Progenitor cell of endocrine pancreas (in vitro differentiated cells): ENCODE data around the gene SDCBP2. TPM values are rescaled to one million over a fixed set of nuclear protein-coding genes. Genes with fewer than 3 reads are reported as not detected.
A peak's percentile ranks its signal among the peaks of the same experiment; 100 is the strongest.

Experiments used
- DNase-seq: peaks from one replicate; pipeline ENCODE4 v3.0.0; 2021; ENCODE audit warnings: low spot score; ENCODE audit not compliant: unreplicated experiment
- H3K27ac Mint-ChIP-seq: 2 replicates; pipeline ENCODE4 v1.8.0; 2021; ENCODE audit warnings: mild to moderate bottlenecking, moderate library complexity, mixed read lengths
- H3K27me3 Mint-ChIP-seq: 2 replicates; pipeline ENCODE4 v1.8.0; 2021; ENCODE audit warnings: mixed read lengths
- H3K36me3 Mint-ChIP-seq: 2 replicates; pipeline ENCODE4 v1.8.0; 2022; ENCODE audit warnings: mixed read lengths; ENCODE audit not compliant: insufficient read depth
- H3K4me1 Mint-ChIP-seq: 2 replicates; pipeline ENCODE4 v1.8.0; 2021; ENCODE audit warnings: low read depth, mixed read lengths
- H3K4me3 Mint-ChIP-seq: 2 replicates; pipeline ENCODE4 v1.8.0; 2021; ENCODE audit warnings: low read depth, mild to moderate bottlenecking, moderate library complexity, mixed read lengths
- H3K9me3 Mint-ChIP-seq: 2 replicates; pipeline ENCODE4 v1.8.0; 2021; ENCODE audit warnings: low read depth, mixed read lengths
- total RNA-seq: library from RNA; stranded (reverse); gene quantifications from 2 replicates; pipeline ENCODE4 v1.2.1, GENCODE V29; 2021
- TF ChIP-seq, protein P1 (sequence below): fragments of 200-600 bp; sonication (generic); IDR thresholded peaks from one replicate; pipeline ENCODE4 v1.5.0; 2021; ENCODE audit warnings: antibody characterized with exemption, mild to moderate bottlenecking; ENCODE audit not compliant: unreplicated experiment

The SDCBP2 gene
- total RNA-seq, 1 donor from 2014 or later = 2.0 TPM

DNA sequence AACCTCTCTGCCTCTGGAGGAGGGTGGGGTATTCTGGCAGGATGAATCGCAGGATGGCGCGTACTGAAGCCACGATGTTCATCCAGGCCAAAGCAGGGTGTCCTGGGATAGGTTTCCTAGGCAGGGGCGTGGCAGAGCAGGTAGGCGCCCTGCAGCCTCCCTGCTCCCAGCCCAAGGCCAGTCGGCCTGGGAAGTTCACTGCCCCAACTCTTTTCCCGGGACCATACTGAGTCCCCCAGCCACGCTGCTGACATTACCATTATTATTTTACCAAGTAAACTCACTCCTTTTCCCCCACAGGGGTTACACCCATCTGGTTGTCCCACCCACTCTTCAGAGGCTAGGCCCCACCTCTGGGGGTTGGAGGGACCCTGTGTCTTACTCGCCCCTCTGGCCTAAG lies 21.8 kb downstream of the SDCBP2 start:
- H3K4me3 Mint-ChIP-seq = no peak overlapping the region
- TF ChIP-seq, protein P1, sequence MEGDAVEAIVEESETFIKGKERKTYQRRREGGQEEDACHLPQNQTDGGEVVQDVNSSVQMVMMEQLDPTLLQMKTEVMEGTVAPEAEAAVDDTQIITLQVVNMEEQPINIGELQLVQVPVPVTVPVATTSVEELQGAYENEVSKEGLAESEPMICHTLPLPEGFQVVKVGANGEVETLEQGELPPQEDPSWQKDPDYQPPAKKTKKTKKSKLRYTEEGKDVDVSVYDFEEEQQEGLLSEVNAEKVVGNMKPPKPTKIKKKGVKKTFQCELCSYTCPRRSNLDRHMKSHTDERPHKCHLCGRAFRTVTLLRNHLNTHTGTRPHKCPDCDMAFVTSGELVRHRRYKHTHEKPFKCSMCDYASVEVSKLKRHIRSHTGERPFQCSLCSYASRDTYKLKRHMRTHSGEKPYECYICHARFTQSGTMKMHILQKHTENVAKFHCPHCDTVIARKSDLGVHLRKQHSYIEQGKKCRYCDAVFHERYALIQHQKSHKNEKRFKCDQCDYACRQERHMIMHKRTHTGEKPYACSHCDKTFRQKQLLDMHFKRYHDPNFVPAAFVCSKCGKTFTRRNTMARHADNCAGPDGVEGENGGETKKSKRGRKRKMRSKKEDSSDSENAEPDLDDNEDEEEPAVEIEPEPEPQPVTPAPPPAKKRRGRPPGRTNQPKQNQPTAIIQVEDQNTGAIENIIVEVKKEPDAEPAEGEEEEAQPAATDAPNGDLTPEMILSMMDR = no peak
- no peaks in the 10 kb centered on the region for H3K9me3 Mint-ChIP-seq
- H3K4me1 Mint-ChIP-seq = no peaks in the 10 kb centered on the region
- DNase-seq = no peak
- H3K27ac Mint-ChIP-seq = no peak overlapping the region
- no peaks in the 10 kb centered on the region for H3K36me3 Mint-ChIP-seq
- peaks cover 6% of the 10 kb centered on the region for H3K27me3 Mint-ChIP-seq

DNA sequence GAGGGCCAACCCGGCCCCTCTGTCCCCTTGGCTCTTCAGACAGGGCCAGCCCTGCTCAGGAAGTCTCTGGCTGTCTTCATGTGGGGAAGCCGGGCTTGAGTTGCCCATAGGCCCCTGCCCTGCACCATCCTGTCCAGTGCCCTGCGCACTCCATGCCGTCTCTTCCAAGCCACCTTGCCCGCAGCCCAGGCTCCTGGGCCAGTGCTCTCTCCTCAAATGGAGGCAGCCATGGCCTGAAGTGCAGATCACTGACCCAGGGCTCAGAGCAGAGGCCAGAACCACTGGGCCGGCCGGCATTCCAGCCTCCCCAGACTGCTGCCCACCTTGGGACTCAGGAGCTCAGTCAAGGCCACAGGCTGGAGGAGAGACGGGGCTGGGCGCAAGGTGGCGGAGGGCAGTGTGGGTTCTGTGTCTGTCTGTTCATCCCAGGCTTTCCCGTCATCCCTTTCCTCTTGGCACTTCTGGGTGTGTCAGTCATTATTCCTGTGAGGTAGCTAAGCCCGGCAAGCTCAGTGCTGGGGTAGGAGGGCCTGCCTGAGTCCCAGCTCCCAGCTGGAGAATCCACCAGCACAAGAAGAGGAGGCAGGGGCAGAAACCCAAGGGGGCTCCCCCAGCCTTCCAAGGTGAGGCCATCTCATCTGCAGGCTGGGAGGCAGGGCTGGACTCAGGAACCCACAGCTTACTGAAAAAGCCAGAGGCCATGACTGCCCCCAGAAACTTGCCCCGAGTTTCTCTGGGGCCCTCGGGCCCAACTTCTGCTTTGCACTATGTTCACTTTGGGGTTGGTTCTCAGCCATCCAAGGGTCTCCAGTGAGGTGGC lies 22.4 kb downstream of the SDCBP2 start:
- peaks cover 5% of the 10 kb centered on the region for H3K27me3 Mint-ChIP-seq
- H3K4me3 Mint-ChIP-seq = no peak overlapping the region
- no peak for DNase-seq
- TF ChIP-seq, protein P1 = no peak
- no peaks in the 10 kb centered on the region for H3K36me3 Mint-ChIP-seq
- no peak overlapping the region for H3K27ac Mint-ChIP-seq
- no peaks in the 10 kb centered on the region for H3K9me3 Mint-ChIP-seq
- H3K4me1 Mint-ChIP-seq = no peaks in the 10 kb centered on the region

DNA sequence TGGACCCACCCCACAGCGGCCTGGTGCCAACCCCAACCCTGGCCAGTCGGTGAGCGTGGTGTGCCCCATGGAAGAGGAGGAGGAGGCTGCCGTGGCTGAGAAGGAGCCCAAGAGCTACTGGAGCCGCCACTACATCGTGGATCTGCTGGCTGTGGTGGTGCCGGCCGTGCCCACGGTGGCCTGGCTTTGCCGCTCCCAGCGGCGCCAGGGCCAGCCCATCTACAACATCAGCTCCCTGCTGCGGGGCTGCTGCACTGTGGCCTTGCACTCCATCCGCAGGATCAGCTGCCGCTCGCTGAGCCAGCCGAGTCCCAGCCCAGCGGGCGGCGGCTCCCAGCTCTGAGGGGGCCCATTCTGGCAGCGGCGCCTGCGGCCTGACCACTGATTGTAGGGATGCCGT lies 23.2 kb downstream of the SDCBP2 start:
- Mint-ChIP-seq H3K4me1 (no peaks in the 10 kb centered on the region), H3K27ac (no peak overlapping the region), H3K36me3 (no peaks in the 10 kb centered on the region), H3K4me3 (no peak overlapping the region), H3K9me3 (no peaks in the 10 kb centered on the region), H3K27me3 (no peaks in the 10 kb centered on the region)
- no peak for DNase-seq
- TF ChIP-seq, protein P1 = no peak

DNA sequence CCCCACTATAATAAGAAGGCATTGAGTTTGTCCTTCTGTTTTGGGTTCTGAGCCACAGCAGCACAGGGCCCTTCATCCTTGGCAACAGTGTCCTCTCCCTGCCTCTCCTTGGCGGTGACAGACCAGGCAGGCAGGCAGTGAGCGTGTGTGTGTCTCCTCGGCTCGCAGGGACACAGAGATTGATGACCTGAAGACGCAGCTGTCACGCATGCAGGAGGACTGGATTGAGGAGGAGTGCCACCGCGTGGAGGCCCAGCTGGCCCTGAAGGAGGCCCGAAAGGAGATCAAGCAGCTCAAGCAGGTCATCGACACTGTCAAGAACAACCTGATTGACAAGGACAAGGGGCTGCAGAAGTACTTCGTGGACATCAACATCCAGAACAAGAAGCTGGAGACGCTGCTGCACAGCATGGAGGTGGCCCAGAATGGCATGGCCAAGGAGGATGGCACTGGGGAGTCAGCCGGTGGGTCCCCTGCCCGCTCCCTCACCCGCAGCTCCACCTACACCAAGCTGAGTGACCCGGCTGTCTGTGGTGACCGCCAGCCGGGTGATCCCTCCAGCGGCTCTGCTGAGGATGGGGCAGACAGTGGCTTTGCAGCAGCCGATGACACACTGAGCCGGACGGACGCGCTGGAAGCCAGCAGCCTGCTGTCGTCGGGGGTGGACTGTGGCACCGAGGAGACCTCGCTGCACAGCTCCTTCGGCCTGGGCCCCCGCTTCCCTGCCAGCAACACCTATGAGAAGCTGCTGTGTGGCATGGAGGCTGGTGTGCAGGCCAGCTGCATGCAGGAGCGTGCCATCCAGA lies 24.0 kb downstream of the SDCBP2 start:
- DNase-seq = no peak
- Mint-ChIP-seq H3K27ac (peak overlapping the region; percentile 41), H3K27me3 (no peaks in the 10 kb centered on the region), H3K9me3 (no peaks in the 10 kb centered on the region), H3K4me1 (no peaks in the 10 kb centered on the region), H3K36me3 (no peaks in the 10 kb centered on the region), H3K4me3 (no peak overlapping the region)
- TF ChIP-seq, protein P1 = no peak

DNA sequence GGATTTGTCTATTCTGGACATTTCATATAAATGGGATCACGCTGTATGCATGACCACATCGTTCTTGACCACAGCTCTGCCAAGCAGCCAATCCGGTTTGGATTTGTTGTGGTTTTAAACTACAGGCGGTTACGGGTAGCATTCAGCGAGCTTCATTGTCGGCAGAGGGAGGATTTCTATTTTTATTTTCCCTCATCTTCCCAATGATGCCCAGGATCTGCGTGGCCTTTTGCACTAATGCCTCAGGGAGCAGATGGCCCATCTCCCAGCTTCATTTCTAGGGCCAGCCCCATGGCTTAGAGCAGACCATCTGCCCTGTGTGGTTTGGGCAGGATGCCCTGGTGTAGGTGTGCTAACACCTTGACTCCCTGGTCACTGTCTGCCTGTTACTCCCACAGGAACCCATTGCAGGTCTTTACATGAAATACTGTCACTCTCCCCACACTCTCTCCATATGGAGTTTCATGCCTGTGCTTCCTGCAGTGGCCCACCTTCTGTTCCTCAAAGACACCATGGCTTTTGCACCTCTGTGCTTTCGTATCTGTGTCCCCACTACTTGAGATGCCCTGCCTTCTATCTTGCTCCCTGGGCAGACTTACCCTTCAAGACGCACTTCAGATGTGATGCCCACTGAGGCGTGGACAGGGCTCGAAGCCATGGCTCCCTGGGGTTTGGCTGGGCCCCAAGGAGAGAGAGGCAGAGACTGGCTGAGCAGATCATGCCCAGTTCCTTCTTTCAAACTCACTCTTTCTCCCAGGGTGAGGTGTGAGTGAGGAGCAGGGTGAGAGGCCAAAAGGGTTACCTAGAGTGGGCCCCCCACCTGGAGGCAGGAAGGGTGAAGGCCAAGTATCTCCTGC lies 26.0 kb downstream of the SDCBP2 start:
- no peaks in the 10 kb centered on the region for H3K27me3 Mint-ChIP-seq
- no peaks in the 10 kb centered on the region for H3K9me3 Mint-ChIP-seq
- no peaks in the 10 kb centered on the region for H3K36me3 Mint-ChIP-seq
- H3K4me3 Mint-ChIP-seq = no peak overlapping the region
- H3K27ac Mint-ChIP-seq = no peak overlapping the region
- H3K4me1 Mint-ChIP-seq = no peaks in the 10 kb centered on the region
- TF ChIP-seq, protein P1 = no peak
- DNase-seq = no peak
